Measurements from ENCODE around the gene HOXD11. TPM values are rescaled to one million over a fixed set of nuclear protein-coding genes. Genes with fewer than 3 reads are reported as not detected.
A peak's percentile ranks its signal among the peaks of the same experiment; 100 is the strongest.

Gene HOXD11
- total RNA-seq, 1 donor = not detected

- Histone ChIP-seq H2AFZ (ENCODE audit: low read length) (peak overlapping the region; percentile 87), H3K27ac (ENCODE audit: low read depth, low read length) (peak overlapping the region; percentile 60), H3K9me3 (ENCODE audit: low read depth, low read length) (no peaks in the 10 kb centered on the region), H4K20me1 (ENCODE audit: insufficient read depth, low read length) (peaks cover 6% of the 10 kb centered on the region), H3K36me3 (ENCODE audit: insufficient read depth, low read length) (no peaks in the 10 kb centered on the region), H3K27me3 (ENCODE audit: insufficient read depth, low read length) (no peaks in the 10 kb centered on the region), H3K79me2 (ENCODE audit: insufficient read depth, low read length) (peaks cover 57% of the 10 kb centered on the region), H3K4me2 (ENCODE audit: insufficient read depth, low read length) (peak overlapping the region; percentile 79), H3K4me3 (ENCODE audit: insufficient read depth, low read length) (peak overlapping the region; percentile 79), H3K4me1 (ENCODE audit: insufficient read depth, low read length) (peaks cover 24% of the 10 kb centered on the region)
- peak; percentile 93 for DNase-seq (ENCODE audit: insufficient read length, low spot score, missing footprints)
- no peak for TF ChIP-seq CTCF (IDR thresholded peaks at IDR 0.05; ENCODE audit: extremely low read depth, low read depth, low read length)
Measured at GRCh38 chr2:176139661-176140512, 32.8 kb downstream of the HOXD11 start.

GRCh38 chr2:176140513-176141317 is 33.6 kb downstream of the HOXD11 start:
- peak; percentile 76 for TF ChIP-seq CTCF (IDR thresholded peaks at IDR 0.05; ENCODE audit: extremely low read depth, low read depth, low read length)
- peak; percentile 100 for DNase-seq (ENCODE audit: insufficient read length, low spot score, missing footprints)
- Histone ChIP-seq H3K79me2 (ENCODE audit: insufficient read depth, low read length) (peaks cover 57% of the 10 kb centered on the region), H3K4me1 (ENCODE audit: insufficient read depth, low read length) (peaks cover 16% of the 10 kb centered on the region), H3K36me3 (ENCODE audit: insufficient read depth, low read length) (no peaks in the 10 kb centered on the region), H3K4me2 (ENCODE audit: insufficient read depth, low read length) (peak overlapping the region; percentile 79), H3K4me3 (ENCODE audit: insufficient read depth, low read length) (peak overlapping the region; percentile 79), H4K20me1 (ENCODE audit: insufficient read depth, low read length) (peaks cover 6% of the 10 kb centered on the region), H3K27me3 (ENCODE audit: insufficient read depth, low read length) (no peaks in the 10 kb centered on the region), H3K27ac (ENCODE audit: low read depth, low read length) (peak overlapping the region; percentile 60), H2AFZ (ENCODE audit: low read length) (peak overlapping the region; percentile 87), H3K9me3 (ENCODE audit: low read depth, low read length) (no peaks in the 10 kb centered on the region)

- Histone ChIP-seq H3K27me3 (ENCODE audit: insufficient read depth, low read length) (no peaks in the 10 kb centered on the region), H3K27ac (ENCODE audit: low read depth, low read length) (no peak overlapping the region), H3K79me2 (ENCODE audit: insufficient read depth, low read length) (peaks cover 45% of the 10 kb centered on the region), H3K4me3 (ENCODE audit: insufficient read depth, low read length) (no peak overlapping the region), H3K9me3 (ENCODE audit: low read depth, low read length) (no peaks in the 10 kb centered on the region), H3K4me2 (ENCODE audit: insufficient read depth, low read length) (no peak overlapping the region), H4K20me1 (ENCODE audit: insufficient read depth, low read length) (peaks cover 6% of the 10 kb centered on the region), H2AFZ (ENCODE audit: low read length) (no peak overlapping the region), H3K4me1 (ENCODE audit: insufficient read depth, low read length) (peaks cover 11% of the 10 kb centered on the region), H3K36me3 (ENCODE audit: insufficient read depth, low read length) (no peaks in the 10 kb centered on the region)
- TF ChIP-seq CTCF (IDR thresholded peaks at IDR 0.05; ENCODE audit: extremely low read depth, low read depth, low read length) = no peak
- DNase-seq (ENCODE audit: insufficient read length, low spot score, missing footprints) = no peak
Measured at GRCh38 chr2:176142281-176142680, 35.2 kb downstream of the HOXD11 start.
